Measurements from ENCODE around the gene CNPY4.
A peak's percentile ranks its signal among the peaks of the same experiment; 100 is the strongest.

Gene CNPY4

DNA sequence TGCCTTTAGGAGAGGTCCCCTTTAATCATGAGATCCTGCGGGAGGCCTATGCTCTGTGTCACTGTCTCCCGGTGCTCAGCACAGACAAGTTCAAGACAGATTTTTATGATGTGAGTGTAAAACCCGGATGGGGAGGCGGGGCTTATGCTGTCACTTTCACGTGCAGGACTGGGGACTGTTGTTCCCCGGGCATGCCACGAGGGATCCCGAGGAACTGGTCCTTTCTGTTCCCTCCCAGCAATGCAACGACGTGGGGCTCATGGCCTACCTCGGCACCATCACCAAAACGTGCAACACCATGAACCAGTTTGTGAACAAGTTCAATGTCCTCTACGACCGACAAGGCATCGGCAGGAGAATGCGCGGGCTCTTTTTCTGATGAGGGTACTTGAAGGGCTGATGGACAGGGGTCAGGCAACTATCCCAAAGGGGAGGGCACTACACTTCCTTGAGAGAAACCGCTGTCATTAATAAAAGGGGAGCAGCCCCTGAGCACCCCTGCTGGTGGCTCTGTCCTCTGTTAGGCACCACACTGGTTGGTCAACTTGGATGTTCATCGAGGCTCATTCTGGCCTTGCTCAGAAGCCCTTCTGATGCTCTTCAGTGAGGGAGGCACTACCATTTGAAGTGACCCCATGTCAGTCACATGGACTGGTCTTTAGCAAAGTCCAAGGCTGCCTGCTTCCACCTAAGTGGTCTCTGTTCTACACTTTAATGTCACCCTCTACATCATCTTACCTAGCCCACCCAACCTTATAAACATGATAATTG is 27.8 kb upstream of the CNPY4 start:
- no peak for DNase-seq (ENCODE audit: low read depth)

DNA sequence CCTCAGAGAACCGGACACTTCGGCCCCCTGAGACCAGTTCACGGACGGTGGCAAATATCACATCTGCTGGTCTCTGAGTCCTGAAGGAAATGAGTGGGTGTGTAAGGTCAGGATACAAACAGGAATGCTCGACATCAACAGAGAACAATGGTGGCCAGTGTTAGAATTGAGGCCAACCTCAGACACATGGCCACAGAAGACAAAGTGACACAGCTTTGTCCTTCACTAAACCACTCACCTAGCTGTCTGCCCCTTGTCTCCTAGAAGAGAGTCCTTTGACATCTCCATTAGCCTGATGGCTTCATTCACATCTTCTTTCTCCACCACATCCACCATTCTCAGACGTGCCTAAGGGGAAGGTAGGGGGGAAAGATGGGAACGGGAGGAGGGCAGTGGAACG is 26.4 kb upstream of the CNPY4 start:
- no peak for DNase-seq (ENCODE audit: low read depth)

DNA sequence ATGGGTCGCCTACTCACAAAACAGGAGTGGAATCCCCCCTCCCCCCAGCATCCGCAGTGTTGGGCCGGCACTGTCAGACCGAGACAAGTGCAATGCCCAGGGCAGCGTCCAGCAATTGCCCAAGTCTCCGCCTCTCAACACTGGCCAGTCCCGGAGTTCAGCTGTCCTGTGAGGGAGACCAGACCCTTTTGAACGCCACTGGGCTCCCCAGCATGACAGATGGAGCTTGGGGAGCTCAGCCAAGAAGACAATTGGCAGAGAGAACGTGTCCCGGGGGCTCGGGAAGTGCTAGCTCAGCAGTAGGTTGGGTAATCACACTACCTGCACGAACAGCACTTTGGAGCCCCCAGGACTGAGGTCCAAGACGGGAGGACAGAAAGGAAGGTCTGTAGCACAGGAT is 25.9 kb upstream of the CNPY4 start:
- no peak for DNase-seq (ENCODE audit: low read depth)

DNA sequence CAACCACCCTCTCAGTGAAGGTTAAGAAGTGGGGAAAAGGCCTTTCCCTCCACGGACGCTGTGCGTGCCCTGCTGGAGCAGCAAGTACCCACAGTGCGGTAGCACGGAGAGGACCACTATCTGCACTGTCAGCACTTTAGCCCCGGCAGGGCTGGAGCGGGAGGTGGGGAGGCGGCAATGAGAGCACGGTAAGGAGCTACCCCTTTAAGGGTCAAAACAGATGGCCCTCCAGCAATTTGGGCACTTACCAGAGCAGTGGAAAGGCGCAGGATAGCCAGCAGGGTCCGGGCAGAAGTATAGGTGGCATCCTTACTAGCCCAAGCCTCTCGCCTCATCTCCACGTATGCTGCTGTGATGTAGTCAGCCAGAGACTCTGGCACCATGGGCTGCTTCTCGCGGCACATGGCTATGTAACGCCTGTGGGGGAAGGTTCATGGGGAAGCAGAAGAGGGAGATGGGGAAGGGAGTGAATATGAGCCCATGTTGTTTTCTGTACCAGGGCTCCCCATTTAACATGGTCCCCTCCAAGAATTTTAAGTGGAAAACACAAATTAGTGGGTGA is 25.4 kb upstream of the CNPY4 start:
- DNase-seq (ENCODE audit: low read depth) = no peak

DNA sequence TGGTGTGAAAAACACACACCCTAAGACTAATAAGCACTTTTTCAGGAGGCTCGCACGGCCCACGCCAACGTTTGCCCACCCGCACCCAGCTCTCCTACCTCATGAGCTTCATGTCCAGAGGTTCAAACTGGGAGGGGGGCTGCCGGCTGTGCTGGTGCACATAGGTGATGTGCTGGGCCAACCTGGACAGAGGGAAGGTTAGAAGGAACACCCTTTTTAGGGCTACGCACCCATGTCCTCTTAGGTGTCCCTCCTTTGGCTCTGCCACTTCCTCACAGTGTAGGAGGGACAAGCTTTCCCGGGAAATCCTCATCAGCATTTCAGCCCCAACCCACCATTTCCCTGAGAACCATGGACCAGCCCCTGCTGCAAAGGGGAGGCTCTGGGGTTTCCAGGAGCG is 24.1 kb upstream of the CNPY4 start:
- DNase-seq (ENCODE audit: low read depth) = no peak

DNA sequence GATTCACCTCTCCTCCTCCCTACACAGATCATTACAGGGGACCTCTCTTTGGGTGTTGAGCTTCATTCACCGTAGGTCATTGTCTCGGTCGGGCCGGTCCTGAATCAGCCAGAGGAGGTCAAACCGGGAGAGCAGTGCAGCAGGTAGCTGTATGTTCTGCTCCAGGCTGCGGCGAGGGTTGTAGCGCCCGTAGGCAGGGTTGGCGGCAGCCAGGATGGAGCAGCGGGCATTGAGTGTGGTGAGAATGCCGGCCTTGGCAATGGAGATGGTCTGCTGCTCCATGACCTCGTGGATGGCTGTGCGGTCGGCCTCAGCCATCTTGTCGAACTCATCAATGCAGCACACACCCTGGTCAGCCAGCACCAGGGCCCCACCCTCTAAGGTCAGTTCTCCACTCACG is 23.7 kb upstream of the CNPY4 start:
- no peak for DNase-seq (ENCODE audit: low read depth)

DNA sequence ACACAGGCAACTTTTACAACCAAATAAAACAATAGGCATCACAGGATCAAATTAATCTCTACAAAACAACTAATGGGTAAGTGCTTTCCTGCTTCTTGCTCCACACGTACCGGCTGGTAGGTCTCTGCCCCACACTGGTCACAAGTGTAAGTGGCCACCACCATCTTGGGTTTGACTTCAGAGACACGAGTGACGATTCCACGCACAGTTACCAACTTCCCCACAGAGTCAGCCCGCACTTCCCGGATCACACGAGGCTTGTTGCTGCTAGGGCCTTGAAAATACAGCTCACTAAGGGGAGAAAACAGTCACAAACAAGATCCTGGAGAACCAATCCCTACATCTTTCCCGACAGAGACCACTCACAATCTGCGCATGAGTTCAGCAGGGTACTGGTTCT is 20.5 kb upstream of the CNPY4 start:
- no peak for DNase-seq (ENCODE audit: low read depth)

DNA sequence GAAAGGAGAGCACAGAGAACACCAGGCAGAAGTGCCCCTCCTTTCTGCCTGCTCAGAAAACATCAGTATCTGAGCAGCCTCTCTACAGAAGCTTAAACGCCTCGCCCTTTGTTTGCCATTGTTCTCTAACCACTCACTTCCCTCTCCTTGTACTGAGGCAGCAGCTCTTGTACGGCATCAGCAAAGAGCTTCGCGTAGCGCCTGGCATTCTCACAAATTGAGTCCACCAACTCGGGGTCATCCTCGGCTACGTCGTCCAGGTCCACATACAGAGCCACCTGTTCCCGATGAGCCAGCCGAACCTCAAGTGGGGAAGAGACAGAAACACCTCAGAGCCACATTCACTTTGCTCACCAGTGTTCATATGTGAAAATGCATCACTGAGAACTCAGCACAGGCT is 20.0 kb upstream of the CNPY4 start:
- no peak for DNase-seq (ENCODE audit: low read depth)

DNA sequence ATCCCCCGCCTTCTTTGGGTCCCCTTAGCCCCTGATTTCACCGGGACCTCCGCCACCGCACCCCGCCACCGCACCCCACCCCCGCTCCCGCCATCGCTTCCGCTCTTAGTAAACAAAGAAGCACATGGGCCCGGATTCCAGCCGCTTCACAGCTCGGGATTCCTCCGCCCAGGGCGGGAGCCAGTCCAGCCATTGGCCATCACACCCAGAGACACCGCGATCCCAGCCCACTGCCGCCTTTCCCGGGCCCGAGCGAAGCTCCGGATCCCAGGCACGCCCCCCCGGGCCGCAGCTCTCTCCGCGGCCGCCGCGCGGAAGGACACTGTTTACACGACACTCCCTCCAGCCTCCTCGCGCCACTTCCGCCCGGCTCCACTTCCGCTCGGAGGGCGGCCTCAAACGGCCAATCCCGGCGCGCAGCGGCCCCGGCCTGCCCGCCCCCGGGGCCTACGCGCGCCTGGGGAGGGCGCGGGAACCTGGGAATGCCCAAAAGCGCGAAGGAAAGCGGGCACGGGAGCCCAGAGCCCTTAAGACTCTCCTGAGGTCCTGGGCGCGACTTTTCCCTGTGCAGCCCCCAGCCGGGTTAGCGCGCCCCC is 18.9 kb upstream of the CNPY4 start:
- DNase-seq (ENCODE audit: low read depth) = peak; percentile 84

DNA sequence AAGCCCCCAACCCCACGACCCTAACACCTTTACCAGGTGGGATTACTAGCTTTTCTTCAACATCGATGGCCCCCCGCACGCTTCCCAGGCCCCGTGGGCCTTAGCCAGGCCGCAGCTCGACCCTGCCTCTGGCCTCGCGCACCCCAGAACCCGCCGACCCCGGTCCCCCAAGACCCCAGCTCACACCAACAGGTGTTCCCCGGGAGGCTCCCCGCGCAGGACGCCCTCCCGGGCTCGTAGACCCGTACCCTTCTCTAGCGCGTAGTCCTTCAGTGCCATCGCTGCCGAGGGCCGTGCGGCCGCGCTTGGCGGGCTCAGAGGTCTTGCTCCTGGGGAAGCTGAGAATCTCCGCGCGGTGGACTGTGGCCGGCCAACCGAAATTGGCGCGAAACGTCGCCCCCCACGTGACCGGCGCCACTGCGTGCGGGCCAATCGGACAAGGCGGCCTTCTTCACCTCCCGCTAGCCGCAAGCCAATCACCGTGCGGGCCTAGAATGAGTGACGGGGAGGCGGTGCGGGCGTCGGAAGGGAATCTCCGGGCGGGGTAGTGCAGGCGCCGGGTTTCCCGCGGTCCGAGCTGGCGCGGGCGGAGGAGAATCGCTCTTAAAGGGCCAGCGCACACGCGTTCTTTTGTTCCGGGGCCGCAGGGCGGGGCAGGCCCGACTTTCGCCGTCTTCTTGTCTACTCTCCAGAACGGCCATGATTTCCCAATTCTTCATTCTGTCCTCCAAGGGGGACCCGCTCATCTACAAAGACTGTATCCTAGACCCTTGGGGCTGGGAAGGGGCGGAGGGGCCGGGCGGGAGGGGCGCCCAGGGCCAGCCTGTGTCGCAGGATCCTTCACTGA is 18.2 kb upstream of the CNPY4 start, which contains the start of the genes AP4M1 and MCM7:
TSS of gene AP4M1 (plus strand) at position 628 of the 847 bp plus-strand sequence. CDS start at position 700, 72 bp downstream.
TSS of gene MCM7 (minus strand) at position 382 of the 847 bp plus-strand sequence. CDS start at position 279, 103 bp downstream.
- DNase-seq (ENCODE audit: low read depth) = peak; percentile 94

DNA sequence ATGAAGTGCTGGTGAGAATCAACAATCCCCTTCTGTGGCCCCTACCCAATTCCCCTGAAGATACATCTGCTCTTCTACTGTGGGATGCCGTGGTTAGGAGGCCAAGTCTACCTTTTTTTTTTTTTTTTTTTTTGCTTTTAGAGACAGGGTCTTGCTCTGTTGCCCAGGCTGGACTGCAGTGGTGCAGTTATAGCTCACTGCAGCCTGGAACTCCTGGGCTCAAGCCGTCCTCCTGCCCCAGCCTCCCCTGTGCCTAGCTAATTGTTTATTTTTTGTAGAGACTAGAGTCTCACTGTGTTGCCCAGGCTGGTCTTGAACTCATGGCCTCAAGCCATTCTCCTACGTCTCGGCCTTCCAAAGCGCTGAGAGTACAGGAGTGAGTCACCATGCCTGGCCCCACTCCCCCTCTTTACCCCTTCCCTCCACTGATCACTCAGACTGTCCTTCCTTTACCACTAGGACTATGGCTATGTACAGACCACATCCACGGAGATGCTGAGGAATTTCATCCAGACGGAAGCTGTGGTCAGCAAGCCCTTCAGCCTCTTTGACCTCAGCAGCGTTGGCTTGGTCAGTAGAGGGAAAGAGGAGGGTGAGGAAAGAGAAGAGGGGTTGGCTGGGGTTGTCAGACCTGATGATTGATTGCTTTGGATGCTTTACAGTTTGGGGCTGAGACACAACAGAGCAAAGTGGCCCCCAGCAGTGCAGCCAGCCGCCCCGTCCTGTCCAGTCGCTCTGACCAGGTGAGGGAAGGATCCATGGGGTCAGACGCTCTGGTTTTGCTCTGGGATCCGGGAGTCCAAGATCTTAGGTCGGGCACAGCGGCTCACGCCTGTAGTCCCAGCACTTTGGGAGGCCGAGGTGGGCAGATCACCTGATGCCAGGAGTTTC is 16.2 kb upstream of the CNPY4 start:
- no peak for DNase-seq (ENCODE audit: low read depth)

DNA sequence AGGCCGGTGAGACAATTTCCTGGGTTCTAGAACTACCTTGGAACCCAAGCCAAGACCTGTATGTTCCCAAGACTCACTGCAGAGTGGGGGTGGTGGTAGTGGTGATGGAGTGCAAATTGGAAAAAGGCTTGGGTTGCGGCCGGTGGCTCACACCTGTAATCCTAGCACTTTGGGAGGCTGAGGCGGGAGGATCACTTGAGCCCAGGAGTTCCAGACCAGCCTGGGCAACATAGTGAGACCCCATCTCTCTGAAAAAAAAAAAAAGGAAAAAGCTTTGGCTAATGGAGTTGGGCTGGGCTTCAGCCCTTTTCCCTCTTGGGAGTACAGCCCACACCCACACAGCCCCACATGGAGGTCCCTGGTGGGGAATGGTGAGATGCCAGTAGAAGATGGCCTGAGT is 13.9 kb upstream of the CNPY4 start:
- no peak for DNase-seq (ENCODE audit: low read depth)

DNA sequence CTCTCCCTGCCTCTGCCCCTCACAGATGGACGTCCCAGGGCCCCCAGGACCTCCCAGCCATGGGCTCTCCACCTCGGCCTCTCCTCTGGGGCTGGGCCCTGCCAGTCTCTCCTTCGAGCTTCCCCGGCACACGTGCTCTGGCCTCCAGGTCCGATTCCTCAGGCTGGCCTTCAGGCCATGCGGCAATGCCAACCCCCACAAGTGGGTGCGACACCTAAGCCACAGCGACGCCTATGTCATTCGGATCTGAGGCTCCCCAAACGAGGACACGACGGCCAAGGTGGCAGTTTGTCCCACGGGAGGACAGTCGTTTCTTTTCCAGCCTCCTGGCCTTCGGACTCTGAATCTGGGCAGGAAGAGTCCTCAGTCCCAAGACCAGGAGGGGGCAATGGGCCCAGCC is 12.8 kb upstream of the CNPY4 start:
- no peak for DNase-seq (ENCODE audit: low read depth)

DNA sequence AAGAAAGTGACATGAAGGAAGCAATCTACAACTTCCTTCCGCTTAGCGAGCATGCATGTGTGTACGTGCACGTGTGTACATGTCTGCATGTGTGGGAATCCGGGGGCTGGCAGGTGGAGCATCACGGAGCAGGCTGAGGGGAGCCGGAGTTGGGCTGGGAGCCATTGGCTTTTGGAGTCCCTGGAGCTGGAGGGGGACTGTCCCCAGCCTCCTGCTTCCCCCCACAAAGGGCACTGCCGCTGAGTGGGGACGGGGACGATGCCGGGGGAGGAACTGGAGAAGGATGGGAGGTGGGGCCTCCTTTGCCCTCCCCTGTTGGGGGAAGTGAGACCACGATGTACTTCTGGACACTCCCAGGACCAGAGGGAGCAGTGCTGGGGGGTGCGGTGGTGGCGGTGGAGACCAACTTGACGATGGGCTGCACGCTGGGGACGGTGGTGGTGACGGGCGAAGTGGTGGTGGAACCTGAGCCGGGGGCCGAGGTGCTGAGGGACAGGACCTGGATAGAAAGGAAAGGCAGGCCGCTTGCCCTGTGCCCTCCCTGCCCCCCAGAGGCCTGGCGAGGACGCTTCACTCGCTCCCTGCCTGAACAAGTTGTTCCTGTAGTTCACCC is 12.2 kb upstream of the CNPY4 start:
- no peak for DNase-seq (ENCODE audit: low read depth)

DNA sequence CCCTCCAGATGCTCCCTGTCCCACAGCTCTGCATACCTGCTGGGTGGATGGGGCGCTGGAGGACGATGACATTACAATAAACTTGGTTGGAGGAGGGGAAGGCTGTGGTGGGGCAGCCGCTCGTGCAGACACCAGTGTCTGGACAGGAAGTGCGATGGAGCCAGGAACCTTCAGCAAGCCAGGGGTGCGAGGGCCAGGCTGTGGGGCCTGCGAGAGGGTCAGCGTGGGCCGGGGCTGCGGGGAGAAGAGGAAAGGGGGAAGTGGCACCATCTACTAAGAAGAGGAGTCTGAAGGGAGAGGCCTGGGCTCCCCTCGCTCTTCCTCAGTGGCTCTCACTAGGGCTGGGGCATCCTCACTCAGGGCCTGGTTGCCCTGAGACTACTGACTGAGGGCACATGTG is 11.5 kb upstream of the CNPY4 start:
- DNase-seq (ENCODE audit: low read depth) = no peak

DNA sequence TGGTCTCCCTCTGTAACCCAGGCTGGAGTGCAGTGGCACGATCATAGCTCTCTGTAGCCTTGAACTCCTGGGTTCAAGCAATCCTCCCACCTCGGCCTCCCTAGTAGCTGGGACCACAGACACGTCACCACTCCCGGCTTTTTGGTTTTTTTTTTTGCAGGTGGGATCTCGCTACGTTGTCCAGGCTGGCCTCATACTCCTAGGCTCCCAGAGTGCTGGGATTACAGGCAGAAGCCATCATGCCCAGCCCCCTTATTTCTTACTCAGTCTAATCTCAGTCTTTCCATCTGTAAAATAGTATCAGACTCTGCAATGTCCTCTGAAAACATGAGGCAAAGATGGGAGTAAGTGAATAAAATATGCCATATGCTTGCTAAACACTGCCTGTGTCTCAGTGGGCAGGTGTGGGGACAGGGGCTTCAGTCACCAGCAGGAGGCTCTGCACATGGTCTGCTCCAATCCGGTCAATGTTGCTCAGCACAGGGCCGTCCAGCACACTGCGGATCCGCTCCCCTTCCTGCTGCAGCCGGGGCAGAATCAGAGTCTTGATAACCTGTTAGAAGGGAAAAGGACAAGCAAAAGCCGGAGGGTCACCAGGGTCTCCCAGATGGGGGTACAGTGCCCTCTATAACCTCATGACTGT is 9.8 kb upstream of the CNPY4 start:
- no peak for DNase-seq (ENCODE audit: low read depth)

DNA sequence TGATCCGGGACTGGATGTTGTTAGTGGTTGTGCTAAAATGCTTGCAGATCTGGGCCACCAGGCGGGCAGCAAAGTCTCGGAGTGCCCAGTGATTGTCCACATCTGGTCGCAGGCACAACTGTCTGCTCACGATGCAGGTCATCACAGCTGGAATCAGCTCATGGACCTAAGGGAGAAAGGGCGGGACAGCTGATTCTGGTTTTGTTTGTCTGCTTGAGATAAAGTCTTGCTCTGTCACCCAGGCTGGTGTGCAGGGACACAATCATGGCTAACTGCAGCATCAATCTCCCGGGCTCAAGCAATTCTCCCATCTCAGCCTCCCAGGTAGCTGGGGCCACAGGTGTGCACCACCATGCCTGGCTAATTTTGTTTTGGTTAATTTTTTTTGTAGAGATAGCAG is 8.3 kb upstream of the CNPY4 start:
- DNase-seq (ENCODE audit: low read depth) = no peak

DNA sequence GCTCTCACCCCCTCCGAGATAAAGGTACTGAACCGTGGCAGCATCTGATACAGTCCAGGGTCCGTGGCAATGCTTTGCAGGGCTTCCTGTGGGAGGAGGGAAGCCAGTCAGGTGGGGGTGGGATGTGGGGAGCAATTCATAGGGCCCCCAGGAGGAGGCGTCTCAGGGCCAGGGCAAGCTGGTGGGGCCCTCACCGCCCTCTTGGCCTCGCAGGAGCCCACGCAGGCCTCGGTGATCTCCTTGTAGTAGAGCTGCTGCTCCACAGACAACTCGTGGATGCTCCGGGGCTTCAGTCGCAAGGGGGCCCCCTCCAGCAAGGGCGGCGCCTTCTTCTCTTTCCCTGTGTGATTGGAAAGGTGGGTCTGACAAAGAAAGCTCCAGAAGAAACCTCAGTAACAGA is 7.5 kb upstream of the CNPY4 start:
- DNase-seq (ENCODE audit: low read depth) = no peak

DNA sequence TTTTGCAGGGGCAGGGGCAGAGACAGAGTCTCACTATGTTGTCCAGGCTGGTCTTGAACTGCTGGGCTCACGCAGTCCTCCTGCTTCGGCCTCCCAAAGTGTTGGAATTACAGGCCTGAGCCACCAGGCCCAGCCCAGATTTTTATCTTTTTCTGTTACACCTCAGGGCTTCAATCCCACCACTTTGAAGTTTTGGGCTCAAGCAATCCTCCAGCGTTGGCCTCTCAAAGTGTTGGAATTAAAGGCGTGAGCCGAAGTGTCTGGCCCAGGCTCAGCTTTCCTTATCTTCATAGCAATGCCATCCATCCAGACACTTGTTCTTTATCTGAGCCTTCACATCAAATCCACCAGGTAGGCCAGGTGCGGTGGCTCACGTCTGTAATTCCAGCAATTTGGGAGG is 4.4 kb upstream of the CNPY4 start:
- no peak for DNase-seq (ENCODE audit: low read depth)

DNA sequence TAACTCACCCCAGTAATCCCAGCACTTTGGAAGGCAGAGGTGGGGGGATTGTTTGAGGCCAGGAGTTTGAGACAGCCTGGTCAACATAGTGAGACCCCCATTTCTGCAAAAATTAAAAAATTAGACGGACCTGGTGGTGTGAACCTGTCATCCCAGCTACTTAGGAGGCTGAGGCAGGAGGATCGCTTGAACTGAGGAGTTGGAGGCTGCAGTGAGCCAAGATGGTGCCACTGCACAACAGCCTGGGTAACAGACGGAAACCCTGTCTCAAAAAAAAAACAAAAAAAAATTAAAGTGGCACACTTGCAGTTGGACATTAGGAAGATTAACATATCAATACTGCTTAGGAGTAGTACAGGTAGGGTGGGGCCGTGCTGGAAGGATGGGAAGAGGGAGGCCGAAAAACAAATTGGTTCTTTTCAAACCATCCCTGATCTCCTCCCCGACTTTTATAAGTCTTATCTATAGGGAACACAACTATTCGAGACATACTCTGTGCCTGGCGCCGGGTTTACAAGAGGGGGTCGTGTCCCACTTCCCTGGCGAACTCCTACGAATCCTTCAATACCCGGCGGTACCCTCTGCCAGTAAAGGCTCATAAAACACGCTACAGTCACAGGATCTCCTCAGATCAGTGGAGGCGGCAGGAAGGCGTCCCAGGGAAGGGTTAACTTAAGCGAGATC is 904 bp upstream of the CNPY4 start:
- no peak for DNase-seq (ENCODE audit: low read depth)

Data from CMK (cell line).